Stimulated activated naive CD8-positive, alpha-beta T cell treated with anti-CD3 and anti-CD28 coated beads, Interleukin-15, Interleukin-2, amounts not matched to agents 100 U/mL and 50 U/mL, for 24 hours (primary cell): Measurements from ENCODE around the gene FH.

ENCODE experiments used
- ATAC-seq: fragments of 150-1000 bp; cut with Tn5 transposase; one replicate; pipeline ENCODE4 v1.10.0; 2021
- DNase-seq: peaks from one replicate; pipeline ENCODE4 v3.0.0; 2021

FH gene

GRCh38 chr1:241521718-241522117, 2.2 kb upstream of the FH start:
- ATAC-seq, result no peak
- no peak for DNase-seq

GRCh38 chr1:241520080-241520465, 518 bp upstream of the FH start:
- DNase-seq, result no peak
- ATAC-seq, result no peak

DNA sequence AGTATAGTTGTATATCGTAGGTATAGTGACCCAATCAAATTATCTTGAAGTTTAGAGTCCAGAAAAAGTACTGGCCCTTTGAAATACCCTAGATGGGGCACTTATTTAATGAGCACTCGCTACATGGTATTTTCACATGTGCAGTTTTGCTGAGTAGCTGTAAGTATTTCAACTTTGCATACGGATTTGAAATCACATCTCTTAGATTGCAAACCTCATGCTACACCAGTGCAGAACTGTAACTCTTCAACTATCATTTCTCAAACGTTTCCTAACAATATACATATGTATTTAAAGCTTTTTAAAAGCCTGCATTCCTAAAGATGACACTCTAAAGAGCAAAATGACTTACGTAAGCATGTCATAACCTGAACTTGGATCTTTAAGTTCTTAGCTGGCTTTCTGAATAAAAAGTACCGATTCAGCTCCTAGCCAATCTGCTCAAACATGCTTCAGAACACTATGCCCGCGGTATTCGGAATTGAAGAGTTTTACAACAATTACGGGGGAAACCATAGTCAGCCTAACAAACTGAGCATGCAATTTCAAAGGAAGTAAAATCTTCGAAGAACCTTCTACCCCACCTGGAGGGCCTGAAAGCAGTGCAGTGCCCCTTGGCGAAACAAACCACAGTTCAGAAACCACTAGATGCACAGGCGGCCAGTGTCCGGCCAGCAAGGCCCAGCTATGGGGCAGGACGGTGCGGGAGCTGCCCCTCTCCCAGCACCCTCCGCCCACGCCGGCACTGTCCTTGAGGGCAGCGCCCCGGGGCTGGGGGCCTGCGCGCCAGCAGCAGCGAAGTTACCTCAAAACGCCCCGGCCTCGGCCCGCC, 863 bp downstream of the FH start:
- ATAC-seq, result no peak
- peak; percentile 53 for DNase-seq

GRCh38 chr1:241513378-241513777, 6.2 kb downstream of the FH start:
- DNase-seq (no peak), ATAC-seq (no peak)

DNA sequence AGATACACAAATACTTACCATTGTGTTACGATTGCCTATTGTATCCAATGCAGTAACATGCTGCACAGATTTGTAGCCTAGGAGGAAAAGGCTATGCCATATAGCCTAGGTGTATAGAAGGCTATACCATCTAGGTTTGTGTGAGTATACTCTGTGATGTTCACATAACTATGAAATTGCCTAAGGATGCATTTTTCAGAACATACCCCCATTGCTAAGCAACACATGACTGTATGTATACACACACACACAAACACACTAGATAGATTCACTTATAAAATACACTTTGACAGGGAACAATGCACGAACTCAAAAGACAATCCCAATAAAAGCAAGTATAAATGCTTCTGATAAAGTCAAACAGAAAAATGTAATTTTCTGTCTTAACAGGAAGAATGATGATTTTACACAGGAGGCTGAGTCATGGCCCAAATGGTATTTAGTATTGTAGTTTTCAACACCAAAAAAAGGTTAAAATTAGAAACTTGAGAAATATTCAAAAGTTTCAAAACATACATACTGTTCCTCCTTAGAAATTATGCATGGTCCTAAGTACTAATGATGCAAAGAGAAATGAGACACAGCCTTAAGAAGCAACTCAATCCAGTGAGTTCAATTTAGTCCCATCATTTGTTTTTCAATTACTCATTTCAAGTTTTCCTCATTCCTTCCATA, 12.2 kb downstream of the FH start:
- ATAC-seq (no peak), DNase-seq (no peak)

GRCh38 chr1:241503444-241503843, 16.1 kb downstream of the FH start:
- peak; percentile 85 for ATAC-seq
- DNase-seq, result peak; percentile 12

GRCh38 chr1:241499910-241500309, 19.6 kb downstream of the FH start:
- no peak for DNase-seq
- ATAC-seq, result no peak

DNA sequence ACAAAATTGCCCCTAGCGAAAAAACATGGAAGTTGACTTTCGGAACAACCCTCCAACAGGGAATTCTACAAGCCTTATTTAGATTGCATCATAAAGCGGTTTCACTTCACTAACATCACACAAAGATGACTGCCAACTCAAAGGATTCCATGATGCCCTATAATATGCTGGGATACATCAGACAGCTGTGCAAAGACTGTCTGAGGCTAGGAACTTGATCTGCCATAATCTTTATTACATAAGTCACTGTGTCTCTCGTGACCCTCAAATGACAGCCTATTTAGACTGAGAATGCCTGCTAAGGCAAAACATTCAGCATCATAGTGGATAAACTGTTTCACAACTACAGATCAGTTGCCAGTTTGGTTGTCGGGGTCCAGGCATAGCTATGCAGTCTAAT, 23.8 kb downstream of the FH start:
- no peak for DNase-seq
- no peak for ATAC-seq

- ATAC-seq (no peak), DNase-seq (no peak)
Observed at GRCh38 chr1:241488739-241489138, 30.8 kb downstream of the FH start.

GRCh38 chr1:241485554-241485992, 34.0 kb downstream of the FH start:
- DNase-seq, result no peak
- peak; percentile 71 for ATAC-seq

DNA sequence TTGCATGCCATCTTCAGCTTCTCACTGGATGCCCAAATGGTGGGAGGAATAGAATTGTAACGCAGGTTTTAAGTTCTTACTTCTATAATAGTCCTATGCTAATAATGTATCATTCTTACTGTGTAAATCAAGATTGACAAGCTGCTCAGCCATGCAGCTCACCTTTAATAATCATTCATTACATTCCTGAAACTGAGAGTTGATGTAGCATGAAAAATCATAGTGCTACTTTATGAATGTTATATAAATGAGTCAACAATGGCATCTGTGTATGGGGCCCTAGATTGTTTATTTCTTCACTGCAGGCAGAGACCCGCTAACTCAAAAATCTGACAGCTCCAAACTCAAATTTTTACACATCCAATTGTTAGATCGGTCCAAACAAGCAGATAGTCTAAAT, 34.4 kb downstream of the FH start:
- ATAC-seq (peak; percentile 34), DNase-seq (no peak)

- peak; percentile 70 for ATAC-seq
- DNase-seq, result no peak
Observed at GRCh38 chr1:241482761-241483250, 36.7 kb downstream of the FH start.

- no peak for ATAC-seq
- DNase-seq, result no peak
Observed at GRCh38 chr1:241479294-241479693, 40.3 kb downstream of the FH start.

DNA sequence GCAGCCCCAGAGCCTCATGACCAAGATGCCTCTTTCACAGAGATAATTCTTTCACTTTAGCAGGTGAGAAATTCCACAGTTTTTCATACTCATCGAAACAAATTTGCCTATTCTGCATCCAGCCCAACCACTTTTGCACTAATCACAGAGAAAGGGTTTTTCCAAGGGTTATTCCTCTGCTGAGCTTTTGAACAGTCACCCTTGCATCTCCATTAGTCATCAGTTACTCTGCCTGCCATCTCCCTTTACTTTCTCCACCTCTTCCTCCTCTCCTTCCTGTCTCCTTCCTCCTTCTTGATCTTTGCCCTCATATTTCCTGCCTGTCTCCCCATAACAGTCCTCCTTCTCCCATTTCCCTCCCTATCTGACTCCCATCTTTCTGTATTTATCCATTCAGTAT, 43.9 kb downstream of the FH start:
- DNase-seq, result no peak
- no peak for ATAC-seq

- DNase-seq, result no peak
- no peak for ATAC-seq
Observed at GRCh38 chr1:241473026-241473425, 46.5 kb downstream of the FH start.

GRCh38 chr1:241470908-241471590, 48.5 kb downstream of the FH start:
- DNase-seq (no peak), ATAC-seq (no peak)

DNA sequence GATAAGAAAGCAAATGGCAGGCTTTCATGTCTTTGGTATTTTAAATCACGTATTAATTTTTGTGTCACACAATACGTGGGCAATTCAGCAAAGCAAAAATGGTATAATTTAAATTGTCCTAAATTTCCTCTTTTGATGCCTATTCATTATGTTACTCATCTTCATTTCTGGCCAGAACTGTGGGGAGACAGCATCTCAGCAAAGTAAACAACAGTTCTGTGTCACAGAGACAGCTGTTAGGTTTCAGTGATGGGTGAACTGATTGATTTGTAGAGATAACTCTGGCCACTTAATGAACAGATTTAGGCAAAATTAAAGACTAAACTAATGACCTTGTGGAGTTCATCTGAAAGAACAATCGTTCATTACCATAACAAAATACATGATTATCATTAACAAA, 49.2 kb downstream of the FH start:
- DNase-seq (no peak), ATAC-seq (no peak)

GRCh38 chr1:241465673-241466072, 53.9 kb downstream of the FH start:
- no peak for DNase-seq
- no peak for ATAC-seq

- no peak for ATAC-seq
- no peak for DNase-seq
Observed at GRCh38 chr1:241464985-241465384, 54.6 kb downstream of the FH start.

DNA sequence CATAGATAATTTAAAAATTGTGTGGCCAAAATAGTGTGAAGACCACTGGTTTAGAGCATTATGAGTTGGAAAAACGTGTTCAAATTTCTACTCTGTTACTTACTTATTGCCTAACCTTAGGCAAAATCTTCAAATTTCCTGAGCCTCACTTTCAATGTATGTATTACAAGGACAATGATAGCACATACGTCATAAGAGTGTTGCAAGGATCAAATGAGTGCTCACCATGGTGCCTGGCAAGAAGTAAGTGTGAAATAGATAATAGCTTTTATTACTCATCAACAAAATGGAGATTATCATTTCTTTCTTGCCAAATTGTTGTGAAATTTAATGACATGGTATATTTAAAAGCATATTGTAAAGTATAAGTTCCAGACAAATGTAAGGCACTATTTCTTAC, 57.2 kb downstream of the FH start:
- ATAC-seq (no peak), DNase-seq (no peak)

GRCh38 chr1:241460098-241460873, 59.3 kb downstream of the FH start:
- no peak for DNase-seq
- ATAC-seq, result no peak

GRCh38 chr1:241459186-241459802, 60.3 kb downstream of the FH start:
- DNase-seq, result no peak
- no peak for ATAC-seq
